Stimulated activated naive CD4-positive, alpha-beta T cell treated with Interleukin-2 at 50 U/mL for 16 hours (primary cell): Measurements from ENCODE around the gene CCNL1.
A peak's percentile ranks its signal among the peaks of the same experiment; 100 is the strongest.

Experiments used
- DNase-seq: peaks from one replicate; lab custom pipeline; 2025; lab: John Stamatoyannopoulos, UW

Gene CCNL1

DNA sequence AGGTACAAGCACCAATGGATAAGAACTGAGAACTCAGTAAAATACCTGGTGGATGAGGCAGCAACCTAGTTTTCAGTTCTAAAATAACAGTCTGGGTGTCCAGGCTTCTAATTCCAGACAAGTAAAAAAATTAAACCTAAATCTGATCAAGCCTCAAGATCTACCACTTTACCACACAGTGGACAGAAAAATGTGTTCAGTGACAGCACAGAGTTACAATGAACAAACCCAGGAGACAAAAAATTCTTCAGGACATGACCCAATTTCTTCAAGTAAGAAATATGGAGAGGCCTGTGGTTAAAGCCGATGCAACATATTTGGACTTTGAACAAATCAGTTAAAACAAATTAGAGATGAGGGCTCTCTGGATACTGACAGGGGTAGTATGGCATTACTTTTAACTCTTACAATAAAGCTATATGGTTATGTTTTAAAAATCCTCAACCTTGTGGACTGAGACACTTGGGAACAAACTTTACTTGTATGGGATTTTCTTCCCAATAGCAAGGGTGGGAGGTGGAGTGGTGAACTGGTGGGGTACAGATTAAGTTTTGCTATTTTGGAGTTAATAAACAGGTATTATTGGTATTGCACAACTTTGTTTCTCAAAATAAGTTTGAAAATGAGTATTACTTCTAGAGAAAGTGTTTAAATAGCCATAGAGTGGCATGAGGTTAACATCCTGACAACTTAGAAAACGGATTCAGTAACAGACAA is 14.2 kb downstream of the CCNL1 start:
- no peak for DNase-seq

DNA sequence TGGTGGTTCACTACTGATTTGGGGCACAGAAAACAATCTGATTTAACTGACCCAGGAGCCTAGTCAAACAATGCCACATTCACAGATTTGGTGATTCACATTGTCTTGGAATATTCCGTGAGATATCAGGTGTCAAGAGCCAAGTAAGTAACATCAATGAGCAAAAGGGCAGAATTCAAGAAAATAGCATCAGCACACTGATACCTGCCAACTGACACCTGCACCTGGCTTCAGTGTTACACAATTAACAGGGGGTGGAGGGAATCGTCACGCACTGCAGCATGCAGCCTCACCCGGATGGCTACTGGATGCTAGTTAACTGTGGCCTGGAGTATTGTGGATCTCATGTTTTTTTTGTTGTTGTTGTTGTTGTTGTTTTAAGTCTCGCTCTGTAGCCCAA is 17.6 kb downstream of the CCNL1 start:
- no peak for DNase-seq

DNA sequence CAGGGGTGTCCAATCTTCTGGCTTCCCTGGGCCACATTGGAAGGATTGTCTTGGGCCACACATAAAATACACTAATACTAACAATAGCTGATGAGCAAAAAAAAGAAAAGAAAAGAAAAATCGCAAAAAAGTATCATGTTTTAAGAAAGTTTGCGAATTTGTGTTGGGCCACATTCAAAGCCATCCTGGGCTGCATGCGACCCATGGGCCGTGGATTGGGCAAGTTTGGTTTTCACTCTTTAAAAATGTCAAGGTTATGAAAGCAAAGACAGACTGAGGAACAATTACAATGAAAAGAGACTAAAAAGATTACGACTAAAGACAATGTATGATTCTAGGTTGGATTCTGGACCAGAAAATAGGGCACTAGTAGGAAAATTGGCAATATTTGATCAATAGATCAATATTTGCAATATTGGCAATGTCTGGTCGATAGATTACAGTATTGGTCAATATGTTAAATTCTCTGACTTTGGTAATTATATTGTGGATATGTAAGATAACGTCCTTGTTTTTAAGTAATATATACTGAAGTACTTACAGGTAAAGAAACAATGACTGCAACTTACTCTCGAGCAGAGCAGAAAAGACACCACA is 19.9 kb downstream of the CCNL1 start:
- DNase-seq: no peak

DNA sequence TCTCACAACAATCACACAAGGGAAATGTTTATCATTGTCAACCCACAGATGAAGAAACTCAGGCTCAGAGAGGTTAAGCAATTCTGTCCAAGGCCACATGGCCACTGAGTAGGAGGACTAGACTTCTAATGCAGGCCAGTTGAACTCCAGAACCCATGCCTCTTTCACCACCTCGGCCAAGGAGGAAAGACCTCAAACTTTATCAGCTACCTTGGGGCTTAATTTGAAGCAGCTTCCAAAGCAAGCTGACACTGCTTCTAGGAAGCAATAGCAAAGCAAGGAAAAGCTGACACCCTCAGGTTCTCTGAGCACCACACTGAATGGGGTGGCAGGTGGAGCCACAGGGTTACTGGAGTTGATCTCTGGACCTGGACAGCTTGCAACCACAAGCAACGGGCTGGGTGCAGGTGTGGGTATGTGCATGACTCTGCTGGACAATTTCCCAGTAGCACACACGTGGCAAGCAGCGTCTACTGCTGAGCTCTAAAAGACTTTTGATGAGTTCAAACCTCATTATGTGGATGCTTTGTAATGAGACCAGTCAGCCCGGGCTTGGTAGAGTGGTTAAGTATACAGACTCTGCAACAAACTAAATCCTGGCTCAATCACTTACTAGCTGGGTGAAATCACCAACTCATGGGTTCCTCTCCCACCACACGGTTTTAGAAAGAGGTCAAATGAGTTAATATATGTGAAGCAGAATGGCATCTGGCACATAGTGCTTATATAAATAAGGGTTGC is 23.1 kb downstream of the CCNL1 start:
- DNase-seq: no peak

DNA sequence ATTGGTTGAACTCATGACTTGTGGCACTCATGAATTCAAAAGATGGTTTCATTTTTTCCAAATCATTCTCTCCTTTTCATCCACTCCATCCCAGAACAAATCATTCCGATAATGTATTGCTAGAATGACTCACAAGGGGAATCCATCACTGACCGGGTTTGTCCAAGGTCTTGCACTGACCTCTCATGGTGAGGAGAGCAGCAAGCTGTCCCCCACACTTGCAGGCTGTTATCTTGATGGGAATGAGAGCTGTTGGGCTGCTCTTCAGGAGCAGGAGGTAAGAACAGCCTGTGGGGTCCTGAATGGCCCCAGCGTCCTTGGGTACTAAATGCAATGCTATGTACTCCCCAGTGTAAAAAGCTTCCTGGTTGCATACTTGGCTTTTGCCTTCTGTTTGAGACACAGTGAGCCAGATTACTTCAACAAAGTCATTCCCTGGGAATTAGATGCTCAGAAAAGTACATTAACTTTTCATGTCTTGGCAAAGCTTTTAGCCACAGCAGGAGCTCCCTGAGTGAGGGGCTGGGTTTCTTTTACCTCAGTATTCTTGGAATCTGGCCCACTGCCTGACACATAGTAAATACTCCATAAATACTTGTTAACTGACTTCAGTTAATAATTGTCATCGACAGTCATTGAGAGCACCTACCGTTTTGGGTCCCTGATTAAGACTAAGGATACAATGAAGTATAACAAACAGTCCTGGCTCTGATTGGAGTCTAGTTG is 24.1 kb downstream of the CCNL1 start:
- DNase-seq: no peak

DNA sequence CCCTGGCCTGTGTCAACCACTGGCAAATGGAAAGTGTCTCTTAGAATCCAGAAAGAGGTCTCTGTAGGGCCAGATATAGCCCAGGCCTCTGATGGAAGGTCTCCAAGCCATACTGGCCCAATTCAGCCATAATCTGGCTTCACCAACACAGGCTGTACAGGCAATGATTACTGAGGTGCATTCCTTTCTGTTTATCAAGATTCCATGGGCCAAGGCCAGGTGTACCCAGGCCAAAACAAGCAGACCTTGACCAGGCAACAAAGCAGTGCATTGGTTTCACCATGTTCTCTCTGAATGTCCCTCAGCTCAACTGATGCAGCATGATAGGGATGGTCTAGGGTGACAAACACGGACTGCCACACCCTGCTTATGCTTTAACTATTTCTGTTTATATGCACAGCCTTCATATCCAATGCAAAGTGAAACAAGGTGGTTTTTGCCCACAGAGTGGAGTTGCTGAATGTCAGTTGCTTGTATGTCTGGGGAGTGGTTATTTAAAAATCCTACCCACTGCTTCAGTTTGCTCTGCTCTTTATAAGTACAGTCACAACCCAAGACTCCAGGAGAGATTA is 25.2 kb downstream of the CCNL1 start:
- DNase-seq: no peak

DNA sequence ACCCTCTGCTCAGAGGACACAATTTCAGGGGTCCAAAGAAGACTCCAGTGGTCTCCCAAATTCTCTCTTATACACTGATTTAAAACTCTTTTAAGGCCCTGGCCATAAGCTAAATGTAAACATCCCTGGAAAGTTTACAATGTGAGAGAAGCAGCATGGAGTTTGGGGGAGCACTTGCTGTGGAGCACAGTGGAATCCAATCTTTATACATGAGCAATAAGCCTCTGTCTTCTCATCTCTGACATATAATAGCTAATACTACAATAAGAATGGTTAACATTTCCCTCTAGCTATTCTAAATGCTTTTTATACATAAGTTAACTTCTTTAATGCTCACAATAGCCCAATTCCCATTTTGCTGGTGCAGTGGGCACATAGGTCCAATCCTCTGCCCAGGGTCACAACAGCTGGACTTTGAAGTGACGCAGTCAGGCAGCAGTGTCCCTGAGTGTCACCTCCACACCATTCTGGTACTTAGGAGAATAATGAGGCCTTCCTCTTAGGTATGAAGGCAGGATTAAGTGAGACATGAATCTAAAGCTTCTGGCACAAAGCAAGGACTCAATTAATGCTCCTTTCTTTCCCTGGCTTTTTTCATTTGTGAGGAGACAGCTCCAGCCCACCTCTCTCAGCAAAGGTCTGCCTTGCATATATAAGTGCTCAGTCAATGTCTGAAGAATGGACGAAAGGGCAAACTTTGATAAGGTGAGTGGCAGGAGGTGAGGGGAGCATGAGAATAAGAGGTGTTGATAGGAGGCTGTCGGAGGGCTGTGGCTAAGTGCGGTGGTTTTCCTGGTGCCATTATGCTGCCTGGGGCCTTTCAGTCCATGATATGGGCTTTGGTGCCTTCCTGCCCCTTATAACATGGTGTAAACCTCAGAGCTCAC is 26.3 kb downstream of the CCNL1 start:
- no peak for DNase-seq

DNA sequence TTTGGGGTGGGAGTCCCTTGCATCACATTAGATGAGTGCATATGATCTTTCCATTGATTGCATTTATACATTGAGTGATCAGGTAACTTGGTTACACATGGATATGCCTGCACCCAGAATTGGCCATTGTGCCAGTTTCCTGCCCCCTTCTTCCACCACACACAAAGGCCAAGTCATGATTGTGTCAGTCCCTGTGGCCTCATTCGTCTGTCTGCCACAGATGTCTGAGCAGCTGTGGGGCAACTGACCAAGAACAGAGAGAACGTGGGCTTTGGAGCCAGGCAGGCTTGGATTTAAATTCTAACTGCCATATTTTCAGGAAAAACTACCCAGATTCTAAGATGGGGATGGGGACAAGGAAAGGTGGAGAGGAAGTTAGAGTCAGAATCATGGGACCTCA is 27.0 kb downstream of the CCNL1 start:
- DNase-seq: no peak

DNA sequence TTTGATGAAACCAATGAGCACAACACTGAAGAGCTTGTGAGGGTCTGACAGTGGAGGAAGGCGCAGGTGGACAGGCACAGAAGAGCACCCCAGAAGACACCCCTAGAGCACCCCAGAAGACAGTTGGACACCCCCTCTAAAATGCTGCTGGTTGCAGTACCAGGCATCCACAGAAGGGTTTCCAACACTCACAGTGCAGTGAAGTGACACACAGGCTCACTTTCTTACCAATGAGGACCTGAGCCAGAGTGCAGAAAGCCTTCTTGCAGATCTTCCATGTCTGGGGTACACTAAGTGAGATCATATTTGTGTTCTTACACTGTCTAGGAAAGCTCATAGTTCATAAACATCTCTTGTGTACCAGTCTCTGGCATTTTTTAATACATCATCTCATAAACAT is 27.6 kb downstream of the CCNL1 start:
- DNase-seq: no peak

DNA sequence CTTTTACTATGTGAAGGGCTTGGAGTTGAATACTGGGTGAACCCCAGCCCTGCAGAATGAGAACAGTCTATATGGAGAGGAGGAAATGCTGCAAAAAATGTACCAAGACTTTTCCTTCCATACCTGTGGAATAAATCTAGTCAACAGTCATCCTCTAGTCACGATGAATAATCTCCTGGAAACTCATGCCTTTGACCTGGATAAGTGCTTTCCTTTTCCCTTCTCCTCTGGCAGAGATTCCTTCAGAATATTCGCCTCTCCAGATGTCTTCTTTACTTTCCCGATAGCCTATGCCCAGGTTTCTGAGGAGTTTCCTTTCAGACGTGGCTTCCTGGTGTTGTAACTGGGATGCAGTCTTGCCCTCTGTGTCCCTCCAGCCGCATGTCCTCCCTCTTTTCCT is 28.1 kb downstream of the CCNL1 start:
- DNase-seq: no peak

DNA sequence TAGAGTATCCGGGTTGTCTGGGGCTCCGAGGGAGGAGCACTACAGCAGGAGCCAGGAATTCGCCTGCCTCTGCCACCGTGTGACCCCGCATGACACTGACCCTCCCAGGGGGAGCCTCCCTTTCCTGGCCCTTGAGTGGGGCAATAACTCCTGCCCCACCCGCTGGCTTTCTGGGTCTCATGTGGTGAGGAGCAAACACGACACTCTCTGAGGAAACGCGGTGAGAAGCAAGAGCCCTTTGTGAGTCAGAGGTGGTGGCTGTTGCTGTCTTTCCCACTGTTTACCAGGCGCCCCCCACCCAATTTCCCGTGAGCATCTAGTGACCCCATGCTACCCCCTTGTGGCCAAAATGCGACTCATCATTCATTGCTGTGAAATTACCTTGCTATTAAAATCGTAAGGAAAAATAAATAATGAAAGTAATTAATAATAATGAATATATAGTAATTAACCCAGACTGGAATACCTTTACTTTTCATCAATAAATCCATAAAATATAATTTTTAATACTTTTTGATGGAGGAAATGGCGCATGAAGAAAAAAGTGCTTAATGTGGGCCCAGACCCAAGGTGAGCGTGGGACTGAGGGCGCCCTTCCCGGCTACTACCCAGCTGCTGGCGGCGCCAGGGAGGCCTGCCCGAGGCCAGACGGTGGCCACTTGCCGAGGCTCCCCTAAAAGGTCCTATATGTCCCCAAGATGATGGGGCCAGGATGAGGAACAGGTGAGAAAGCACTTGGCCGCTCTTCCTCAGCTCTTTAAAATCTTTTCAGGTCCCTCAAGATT is 29.3 kb downstream of the CCNL1 start:
- peak; percentile 64 for DNase-seq

DNA sequence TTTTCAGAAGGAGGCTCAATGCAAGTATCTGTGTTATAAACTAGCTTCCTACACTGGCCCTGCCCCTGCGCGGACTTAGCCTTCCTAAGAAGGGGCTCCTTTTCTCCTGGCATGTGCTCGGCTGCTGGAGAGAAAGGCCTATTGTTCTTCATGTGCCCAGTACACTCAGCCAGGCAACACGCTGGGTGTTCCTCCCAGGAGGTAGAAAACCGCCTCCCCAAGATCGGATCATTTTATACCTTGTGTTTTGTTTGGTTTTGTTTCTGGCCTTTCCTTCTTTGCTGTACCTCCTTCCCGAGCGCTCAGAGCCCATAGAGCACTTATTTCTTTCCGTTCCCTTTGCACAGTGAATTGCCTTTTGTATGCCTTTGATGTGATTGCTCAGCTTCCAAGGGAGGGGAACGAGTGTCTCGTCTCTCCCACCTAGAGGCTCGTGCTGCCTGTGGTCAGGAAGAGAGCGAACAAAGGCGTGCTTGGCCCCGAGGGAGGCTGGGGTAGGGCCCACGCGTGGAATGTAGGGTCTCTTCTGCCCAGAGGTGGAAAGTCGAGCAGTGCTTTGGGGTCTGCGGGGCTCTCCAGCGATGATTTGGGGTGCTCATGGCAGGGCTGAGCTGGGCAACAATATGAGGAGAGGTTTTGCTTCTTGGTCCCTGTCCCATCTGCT is 30.0 kb downstream of the CCNL1 start:
- peak; percentile 23 for DNase-seq

DNA sequence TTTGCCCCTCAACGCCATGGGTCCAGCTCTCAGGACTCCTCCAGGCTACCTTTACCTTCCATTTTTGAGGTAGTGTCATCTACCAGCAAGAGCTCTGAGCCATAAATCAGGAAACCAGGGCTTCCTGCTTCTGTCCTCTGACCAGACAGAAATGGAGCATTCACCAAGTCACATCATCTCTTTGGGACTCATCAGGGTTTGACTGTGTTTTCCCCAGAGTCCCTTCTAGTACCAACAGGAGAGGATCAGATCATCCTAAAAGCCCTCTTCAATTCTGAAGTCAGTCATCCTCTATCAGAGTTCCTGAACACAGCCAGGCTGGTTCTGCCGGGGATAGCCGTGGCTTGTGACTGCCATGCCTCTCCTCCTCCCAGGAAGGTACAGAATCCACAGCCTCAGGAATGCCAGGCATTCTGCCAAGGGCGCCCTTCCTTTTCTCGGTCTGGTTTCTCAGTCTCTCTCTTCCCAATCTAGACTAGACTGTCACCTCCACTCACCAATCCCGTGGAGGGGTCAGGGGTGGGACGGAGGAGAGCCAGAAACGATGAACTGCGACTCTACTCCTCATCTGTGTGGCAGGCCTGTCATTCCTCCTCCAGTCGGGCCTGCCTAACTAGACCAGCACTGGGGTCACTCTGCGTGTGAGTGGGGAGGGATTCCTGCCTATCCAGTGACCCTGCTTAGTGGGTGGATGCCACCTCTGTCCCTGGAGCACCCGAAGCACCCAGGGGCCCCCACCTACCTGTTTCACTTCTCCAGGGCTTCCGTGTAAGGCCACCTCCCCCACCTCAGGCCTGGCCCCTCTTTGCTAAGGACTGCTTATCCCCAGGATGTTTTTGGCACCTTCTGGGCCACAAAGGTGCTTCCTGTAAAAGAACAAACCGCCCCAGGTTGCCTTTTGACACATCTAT is 30.9 kb downstream of the CCNL1 start:
- peak; percentile 22 for DNase-seq

DNA sequence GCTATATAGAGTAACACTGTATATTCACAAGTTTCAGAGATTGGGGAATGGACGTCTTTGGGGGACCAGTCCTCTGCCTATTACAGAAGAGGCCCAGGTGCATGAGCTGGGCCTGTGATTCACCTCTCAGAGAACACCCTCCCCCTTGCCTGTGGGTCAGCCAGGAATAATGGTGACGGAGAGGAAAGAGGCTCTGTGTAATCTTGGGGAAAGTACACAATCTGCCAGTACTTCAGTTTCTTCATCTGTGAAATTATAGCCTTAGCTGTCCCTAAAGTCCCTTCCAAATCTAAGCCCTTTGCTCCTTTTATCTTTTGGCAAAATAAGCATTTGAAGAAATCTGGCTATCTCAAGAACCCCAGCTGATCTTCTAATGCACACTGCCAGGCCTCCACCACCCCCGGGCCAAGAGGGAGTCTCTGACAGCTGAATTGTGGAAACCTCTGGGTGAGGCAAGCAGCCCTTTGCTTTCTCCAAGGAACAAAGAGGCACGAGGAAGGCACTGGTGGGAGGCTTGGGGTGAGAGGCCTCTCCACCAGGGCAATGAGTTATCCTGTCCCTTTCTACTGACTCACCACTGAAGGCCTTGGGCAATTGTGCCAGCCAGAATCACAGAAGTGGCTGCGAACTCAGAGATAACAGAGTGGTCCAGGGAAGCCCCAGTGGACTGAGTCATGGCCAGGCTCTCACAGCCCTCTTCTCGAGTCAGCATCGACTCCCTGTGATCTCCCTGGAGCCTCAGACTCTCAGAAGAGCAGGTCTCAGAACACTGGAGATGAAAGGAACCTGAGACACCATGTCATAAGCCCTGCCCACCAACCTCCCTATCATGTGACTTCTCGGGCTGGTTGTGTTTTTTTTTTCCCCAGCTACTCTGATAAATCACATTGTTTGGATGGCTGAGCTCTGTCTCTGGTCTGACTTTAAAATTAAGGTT is 31.8 kb downstream of the CCNL1 start:
- DNase-seq: peak; percentile 70

DNA sequence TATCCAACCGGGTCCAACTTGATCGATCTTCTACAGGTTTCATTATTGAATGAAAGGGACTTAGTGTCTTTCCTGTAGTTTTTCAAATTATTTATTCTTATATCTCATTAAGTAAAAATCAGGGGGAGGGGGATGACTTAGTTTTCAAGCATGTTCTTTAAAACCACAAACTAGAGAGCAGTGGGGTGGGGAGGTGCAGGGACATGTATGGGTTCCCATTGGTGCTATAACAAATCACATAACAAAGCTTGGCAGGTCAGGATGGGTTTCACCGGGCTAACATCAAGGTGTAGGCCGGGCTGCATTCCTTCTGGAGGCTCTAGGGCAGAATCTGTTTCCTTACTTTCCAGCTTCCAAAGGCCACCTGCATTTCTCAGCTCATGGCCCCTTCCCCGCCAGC is 32.7 kb downstream of the CCNL1 start:
- DNase-seq: no peak

DNA sequence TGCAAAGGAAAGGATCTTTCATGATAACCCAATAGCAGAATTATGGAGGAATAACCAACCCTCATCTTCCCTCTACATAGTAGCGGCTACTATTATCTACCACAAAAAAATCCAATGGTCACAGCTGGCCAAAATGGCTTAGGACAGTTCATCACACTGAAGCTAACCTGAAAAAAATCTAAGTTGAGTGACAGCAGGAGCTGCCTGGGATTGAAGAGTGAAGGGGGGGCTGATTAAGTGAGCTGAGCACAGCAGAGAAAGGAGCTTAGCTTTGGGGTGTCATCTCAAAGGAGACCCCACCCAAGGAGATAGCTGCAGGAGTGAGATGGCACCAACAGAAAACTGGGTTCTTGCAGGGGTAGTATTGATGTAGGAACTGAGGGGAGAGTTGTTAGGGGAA is 33.6 kb downstream of the CCNL1 start:
- no peak for DNase-seq

DNA sequence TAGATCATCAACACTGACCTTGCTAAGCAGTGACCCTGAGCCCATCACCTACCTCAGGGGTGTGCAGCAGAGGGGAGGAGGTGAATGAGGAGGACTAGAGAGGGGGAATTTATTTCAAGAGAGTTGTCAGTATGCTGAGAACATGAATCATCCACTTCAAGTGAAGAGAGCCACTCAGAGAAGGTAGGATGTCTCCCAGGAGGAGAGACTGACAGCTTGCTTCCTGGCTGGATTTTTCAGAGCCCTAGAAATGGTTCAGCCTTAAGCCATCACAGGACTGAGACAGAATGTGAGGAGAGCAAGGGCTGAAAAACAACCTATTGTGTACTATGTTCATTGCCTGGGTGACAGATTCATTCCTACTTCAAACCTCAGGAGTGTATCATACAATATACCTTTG is 34.8 kb downstream of the CCNL1 start:
- no peak for DNase-seq

DNA sequence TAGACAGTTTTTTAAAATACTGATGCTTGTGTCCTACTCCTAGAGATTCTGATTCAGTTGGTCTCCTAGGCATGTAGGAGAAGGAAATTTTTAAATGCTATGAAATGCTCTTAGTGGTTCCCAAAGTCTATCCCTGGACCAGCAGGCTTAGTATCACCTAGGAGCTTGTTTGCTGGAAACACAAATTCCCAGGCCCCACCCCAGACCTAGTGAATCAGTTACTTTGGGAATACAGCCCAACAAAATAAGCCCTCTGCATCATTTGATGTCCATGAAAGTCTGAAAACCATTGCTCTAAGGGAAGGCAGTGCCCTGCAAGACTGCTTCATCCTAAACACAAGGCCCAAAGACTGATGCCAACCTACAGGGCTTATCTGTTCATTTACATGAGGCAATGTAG is 36.3 kb downstream of the CCNL1 start:
- no peak for DNase-seq
